HG02970 (cell line): ENCODE results near the gene DHX16.

Experiments used
- ATAC-seq: cut with Tn5 transposase; IDR thresholded peaks from one replicate; pipeline ENCODE4 v1.9.1; 2021; ENCODE audit warnings: mild to moderate bottlenecking, moderate library complexity, moderate number of reproducible peaks; ENCODE audit not compliant: unreplicated experiment, low FRiP score

The DHX16 gene

GRCh38 chr6:30611856-30612194, 61.0 kb downstream of the DHX16 start:
- no peak for ATAC-seq

- ATAC-seq: no peak
These were observed 61.5 kb downstream of the DHX16 start for GRCh38 chr6:30611150-30611855.

GRCh38 chr6:30610065-30610464, 62.7 kb downstream of the DHX16 start:
- ATAC-seq: no peak

GRCh38 chr6:30603961-30604360, 68.8 kb downstream of the DHX16 start:
- ATAC-seq: no peak
